ENCODE results near the gene CTNNB1. TPM values are rescaled to one million over a fixed set of nuclear protein-coding genes. Genes with fewer than 3 reads are reported as not detected.

CTNNB1 gene
- total and polyA plus RNA-seq, 2 of the 4 experiments (the other 2 are of a cell fraction) = 364 to 1,677 TPM

- no peak overlapping the region for H3K4ac ChIP-seq (ENCODE audit: low read depth, low read length)
- dilution Hi-C loops (cut with HindIII; ENCODE audit: low sequenced_read_pairs, unreplicated experiment) (no loop called here), in situ Hi-C loops (cut with MboI; ENCODE audit: low sequenced_read_pairs) (loop anchor here (25.0 kb wide), 1 partner anchor 478 kb away; no protein-coding TSS in a partner anchor), intact Hi-C loops (cut with micrococcal nuclease) (no loop called here)
- no peak overlapping the region for H3K4me2 ChIP-seq (ENCODE audit: low read depth, low read length)
- no peak overlapping the region for H2AK5ac ChIP-seq (ENCODE audit: low read depth, low read length)
- ChIA-PET CTCF (no interaction called here), POLR2A (ENCODE audit: unreplicated experiment) (no interaction called here)
- no peak overlapping the region for H3K18ac ChIP-seq (ENCODE audit: low read depth, low read length)
- no peak overlapping the region for H2AK9ac ChIP-seq (replicated peaks; ENCODE audit: low read depth, low read length, poor library complexity)
- H3K9ac ChIP-seq (ENCODE audit: low read depth, low read length) = no peak overlapping the region
- no peak overlapping the region for H3K23ac ChIP-seq (ENCODE audit: low read depth, low read length)
- no peak overlapping the region for H4K5ac ChIP-seq (ENCODE audit: low read depth, low read length)
- no peak overlapping the region for H2BK120ac ChIP-seq (ENCODE audit: low read depth, low read length)
- H3K9me1 ChIP-seq (ENCODE audit: insufficient read depth, low read length) = peaks cover 5% of the 10 kb centered on the region; the same call in 1 of the 2 replicates
- no peak overlapping the region for H2AFZ ChIP-seq (replicated peaks; ENCODE audit: low read length, poor library complexity)
- H3K4me3 ChIP-seq (ENCODE audit: insufficient read depth, low read depth, low read length) = no peak overlapping the region
- H3K27ac ChIP-seq (ENCODE audit: insufficient read depth, low read length) = no peak overlapping the region
- DNase-seq = no peak
- H3K9me3 ChIP-seq (ENCODE audit: control insufficient read depth, insufficient read depth, low read length) = no peaks in the 10 kb centered on the region
- H3K79me1 ChIP-seq (ENCODE audit: low read depth in 1 of 2, low read length in 2 of 2) = peaks cover 0 to 53% of the 10 kb centered on the region in 2 experiments; a peak in 2 of 4 replicates
- H4K20me1 ChIP-seq (ENCODE audit: insufficient read depth, low read length) = peaks cover 96% of the 10 kb centered on the region
- peaks cover 8% of the 10 kb centered on the region for H3K4me1 ChIP-seq (ENCODE audit: control insufficient read depth, insufficient read depth, low read length)
- no peak overlapping the region for H4K91ac ChIP-seq (ENCODE audit: insufficient read depth, low read depth, low read length)
- no peak overlapping the region for H4K8ac ChIP-seq (ENCODE audit: low read depth in 2 of 2, low read length in 2 of 2)
- TF ChIP-seq RAD21 (IDR thresholded peaks at IDR 0.05; ENCODE audit: low read length) (no peak), POLR2A (IDR thresholded peaks at IDR 0.05; ENCODE audit: low read depth, low read length) (no peak), MAFK (IDR thresholded peaks at IDR 0.05; ENCODE audit: low read depth, low read length) (no peak), NFE2L2 (IDR thresholded peaks at IDR 0.05; ENCODE audit: low read depth, low read length) (no peak), MXI1 (IDR thresholded peaks at IDR 0.05; ENCODE audit: borderline replicate concordance, low read depth, low read length) (no peak), CEBPB (IDR thresholded peaks at IDR 0.05; ENCODE audit: low read depth, low read length) (no peak), RCOR1 (IDR thresholded peaks at IDR 0.05; ENCODE audit: insufficient replicate concordance, low read length) (no peak), CTCF (conservative IDR thresholded peaks at IDR 0.05; ENCODE audit: low read depth, low read length) (no peak), MAZ (IDR thresholded peaks at IDR 0.05; ENCODE audit: borderline replicate concordance, low read depth, low read length) (no peak)
- H3K56ac ChIP-seq (ENCODE audit: extremely low read depth, insufficient read depth, low read length) = no peak overlapping the region
- H2BK5ac ChIP-seq (ENCODE audit: low read depth, low read length, poor library complexity, severe bottlenecking) = no peak overlapping the region
- BruUV-seq (replicated peaks) = no TSS peak
- no peak overlapping the region for H2BK20ac ChIP-seq (ENCODE audit: low read depth, low read length)
- H3K27me3 ChIP-seq (ENCODE audit: control insufficient read depth, insufficient read depth, low read length) = no peaks in the 10 kb centered on the region
- WGBS, 2 experiments (ENCODE audit: extremely low coverage in 2 of 2, insufficient read length in 1 of 2) = no CpG with 5 or more reads among the region's 5 CpGs
- H3K14ac ChIP-seq (replicated peaks; ENCODE audit: low read depth, low read length) = no peak overlapping the region
- H3K36me3 ChIP-seq (ENCODE audit: control insufficient read depth, insufficient read depth, low read length) = no peaks in the 10 kb centered on the region
- no peak for ATAC-seq (ENCODE audit: low read depth)
- H2BK15ac ChIP-seq (ENCODE audit: low read depth, low read length) = no peak overlapping the region
Observed at GRCh38 chr3:41209646-41210045, 10.3 kb downstream of the CTNNB1 start.
